Kidney (tissue), 14 donors: Measurements from ENCODE around the gene CCL28. TPM values are rescaled to one million over a fixed set of nuclear protein-coding genes. Genes with fewer than 3 reads are reported as not detected.

Source experiments
- DNase-seq, 5 donors: peaks; one replicate each; pipeline ENCODE4 v3.0.0-alpha.2; 2013 to 2020
- FAIRE-seq: peaks from 2 replicates; lab custom pipeline; 2012; peaks lifted over from hg19 to GRCh38; lab: Jason Lieb, UNC
- H3K27ac ChIP-seq, 2 donors: one replicate each; pipeline ENCODE4 v1.7.0; 2013; ENCODE audit warnings: low read depth in 2 of 2, low read length in 2 of 2, inconsistent platforms in 1 of 2
- H3K27me3 ChIP-seq: one replicate; pipeline ENCODE4 v1.7.1; 2013; ENCODE audit warnings: low read length, inconsistent platforms; ENCODE audit not compliant: control insufficient read depth, insufficient read depth
- H3K36me3 ChIP-seq, 3 donors: one replicate each; pipeline versions ENCODE4 v1.7.0 to v1.7.1; 2013; ENCODE audit warnings: low read length in 3 of 3, control low read depth in 1 of 3, inconsistent platforms in 1 of 3; ENCODE audit not compliant: insufficient read depth in 3 of 3, control insufficient read depth in 2 of 3
- H3K4me1 ChIP-seq, 3 donors: one replicate each; pipeline versions ENCODE4 v1.7.0 to v1.7.1; 2013; ENCODE audit warnings: low read length in 3 of 3, inconsistent platforms in 1 of 3, low read depth in 1 of 3; ENCODE audit not compliant: control insufficient read depth in 2 of 3, insufficient read depth in 2 of 3
- H3K4me3 ChIP-seq, 3 donors: one replicate each; pipeline versions ENCODE4 v1.7.0 to v1.8.1; 2013; ENCODE audit warnings: low read length in 3 of 3, control low read depth in 1 of 3, inconsistent platforms in 1 of 3
- H3K9ac ChIP-seq, 3 donors: one replicate each; pipeline versions ENCODE4 v1.7.0 to v1.7.1; 2013; ENCODE audit warnings: low read length in 3 of 3, control low read depth in 1 of 3, inconsistent platforms in 1 of 3
- H3K9me3 ChIP-seq, 3 donors: one replicate each; pipeline versions ENCODE4 v1.7.0 to v1.7.1; 2013; ENCODE audit warnings: low read length in 3 of 3, control low read depth in 1 of 3, inconsistent platforms in 1 of 3; ENCODE audit not compliant: control insufficient read depth in 2 of 3, insufficient read depth in 1 of 3
- intact Hi-C: fragments of 100-400 bp; cut with DNase I; formaldehyde crosslinking; loops from one replicate; pipeline ENCODE4 v1.11.1; 2022
- polyA plus RNA-seq: library from polyadenylated mRNA; stranded (reverse); fragments of 350-450 nt; fragmentation: Illumina TruSeq; extraction: RNeasy Lipid Tissue Mini Kit (QIAGEN cat#74804); gene quantifications from one replicate; pipeline ENCODE4 v1.2.3, GENCODE V29; 2014; ENCODE audit warnings: low read depth, low replicate concordance; ENCODE audit not compliant: insufficient read depth
- total RNA-seq: library from RNA; stranded (reverse); fragmentation: NEBNext Ultra II Directional; extraction: Animal tissue kit (Norgen Biotek cat#: 25700); gene quantifications from one replicate; pipeline ENCODE4 v1.2.1, GENCODE V29; 2021
- TF ChIP-seq, protein P1 (sequence below): IDR thresholded peaks from 3 replicates; pipeline ENCODE4 v1.5.1; 2012; ENCODE audit warnings: mild to moderate bottlenecking, moderate library complexity, borderline replicate concordance; ENCODE audit not compliant: insufficient read depth; ENCODE audit errors: extremely low read depth
- donor health status: control.
- donor health status: control.
- donor health status: control.
- donor health status: control.
- donor health status: control.
- donor health status: DM: yes; HTN: yes; CAD: no.
- donor health status: Normal renal cell carcinoma (clear cell type).

Gene CCL28
- total and polyA plus RNA-seq, 2 donors from 2014 or later, result 2.3 to 22.8 TPM

DNA sequence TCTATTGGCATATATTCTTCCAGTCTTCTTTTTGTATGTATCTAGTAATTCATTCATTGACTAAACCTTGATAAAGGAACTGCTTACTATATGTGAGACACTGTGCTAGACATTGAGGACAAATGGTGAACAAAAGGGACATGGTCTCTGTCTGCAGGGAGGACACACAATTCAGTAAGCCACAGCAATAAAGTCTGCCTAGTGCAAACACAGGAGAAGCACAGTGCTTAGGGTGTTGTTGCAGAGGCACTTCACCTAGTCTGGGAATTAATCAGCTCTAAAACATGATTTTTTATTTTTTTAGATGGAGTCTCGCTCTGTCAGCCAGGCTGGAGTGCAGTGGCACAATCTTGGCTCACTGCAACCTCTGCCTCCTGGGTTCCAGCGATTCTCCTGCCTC, 6.4 kb upstream of the CCL28 start:
- DNase-seq (no peak), FAIRE-seq (no peak)
- H3K9me3 ChIP-seq, result no peaks in the 10 kb centered on the region
- H3K4me1 ChIP-seq, result peaks cover 0 to 4% (median 2%) of the 10 kb centered on the region in 3 donors
- H3K4me3 ChIP-seq, result no peak overlapping the region
- no peak overlapping the region for H3K9ac ChIP-seq
- H3K27me3 ChIP-seq, result no peaks in the 10 kb centered on the region
- intact Hi-C loops, result no loop called here
- no peaks in the 10 kb centered on the region for H3K36me3 ChIP-seq
- H3K27ac ChIP-seq, result no peak overlapping the region
- TF ChIP-seq, protein P1, sequence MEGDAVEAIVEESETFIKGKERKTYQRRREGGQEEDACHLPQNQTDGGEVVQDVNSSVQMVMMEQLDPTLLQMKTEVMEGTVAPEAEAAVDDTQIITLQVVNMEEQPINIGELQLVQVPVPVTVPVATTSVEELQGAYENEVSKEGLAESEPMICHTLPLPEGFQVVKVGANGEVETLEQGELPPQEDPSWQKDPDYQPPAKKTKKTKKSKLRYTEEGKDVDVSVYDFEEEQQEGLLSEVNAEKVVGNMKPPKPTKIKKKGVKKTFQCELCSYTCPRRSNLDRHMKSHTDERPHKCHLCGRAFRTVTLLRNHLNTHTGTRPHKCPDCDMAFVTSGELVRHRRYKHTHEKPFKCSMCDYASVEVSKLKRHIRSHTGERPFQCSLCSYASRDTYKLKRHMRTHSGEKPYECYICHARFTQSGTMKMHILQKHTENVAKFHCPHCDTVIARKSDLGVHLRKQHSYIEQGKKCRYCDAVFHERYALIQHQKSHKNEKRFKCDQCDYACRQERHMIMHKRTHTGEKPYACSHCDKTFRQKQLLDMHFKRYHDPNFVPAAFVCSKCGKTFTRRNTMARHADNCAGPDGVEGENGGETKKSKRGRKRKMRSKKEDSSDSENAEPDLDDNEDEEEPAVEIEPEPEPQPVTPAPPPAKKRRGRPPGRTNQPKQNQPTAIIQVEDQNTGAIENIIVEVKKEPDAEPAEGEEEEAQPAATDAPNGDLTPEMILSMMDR, result no peak

GRCh38 chr5:43416803-43417394, 4.7 kb upstream of the CCL28 start:
- H3K9ac ChIP-seq, result no peak overlapping the region
- no peaks in the 10 kb centered on the region for H3K36me3 ChIP-seq
- H3K4me3 ChIP-seq, result no peak overlapping the region
- no peak overlapping the region for H3K27ac ChIP-seq
- no peak for DNase-seq
- no peaks in the 10 kb centered on the region for H3K9me3 ChIP-seq
- no peak for FAIRE-seq
- H3K27me3 ChIP-seq, result no peaks in the 10 kb centered on the region
- intact Hi-C loops, result no loop called here
- peaks cover 0 to 4% (median 2%) of the 10 kb centered on the region in 3 donors for H3K4me1 ChIP-seq
- TF ChIP-seq, protein P1, result no peak

- no peak for DNase-seq
- intact Hi-C loops, result no loop called here
- Histone ChIP-seq H3K4me1 (no peaks in the 10 kb centered on the region), H3K36me3 (no peaks in the 10 kb centered on the region), H3K9ac (no peak overlapping the region), H3K27me3 (no peaks in the 10 kb centered on the region), H3K4me3 (no peak overlapping the region), H3K27ac (no peak overlapping the region), H3K9me3 (no peaks in the 10 kb centered on the region)
- TF ChIP-seq, protein P1, result no peak
- no peak for FAIRE-seq
These were observed 4.0 kb upstream of the CCL28 start for GRCh38 chr5:43415935-43416802.
